Neuronal stem cell (in vitro differentiated cells): ENCODE data around the gene BCKDK.

Source experiments
- DNase-seq: peaks from one replicate; pipeline ENCODE4 v3.0.0-alpha.2; 2013; ENCODE audit warnings: low spot score
- H2AFZ ChIP-seq: one replicate; pipeline ENCODE4 v1.6.1; 2013; ENCODE audit warnings: mild to moderate bottlenecking, low read length, inconsistent platforms
- H2AK5ac ChIP-seq: 2 replicates; pipeline ENCODE4 v1.6.1; 2013; ENCODE audit warnings: low read depth, mild to moderate bottlenecking, inconsistent platforms, low read length, moderate library complexity, mixed read lengths
- H2BK120ac ChIP-seq: 2 replicates; pipeline ENCODE4 v1.6.1; 2013; ENCODE audit warnings: low read depth, mild to moderate bottlenecking, inconsistent platforms, low read length, moderate library complexity, mixed read lengths
- H2BK12ac ChIP-seq: one replicate; pipeline ENCODE4 v1.6.1; 2013; ENCODE audit warnings: low read length, inconsistent platforms
- H2BK15ac ChIP-seq: 2 replicates; pipeline ENCODE4 v1.6.1; 2013; ENCODE audit warnings: mild to moderate bottlenecking, low read length, inconsistent platforms, mixed read lengths
- H2BK5ac ChIP-seq: one replicate; pipeline ENCODE4 v1.6.1; 2013; ENCODE audit warnings: inconsistent platforms, mild to moderate bottlenecking, low read length, moderate library complexity
- H3K14ac ChIP-seq: one replicate; pipeline ENCODE4 v1.6.1; 2013; ENCODE audit warnings: low read length, inconsistent platforms
- H3K18ac ChIP-seq: 2 replicates; pipeline ENCODE4 v1.6.1; 2013; ENCODE audit warnings: low read length, inconsistent platforms
- H3K23ac ChIP-seq: 2 replicates; pipeline ENCODE4 v1.6.1; 2013; ENCODE audit warnings: low read depth, mild to moderate bottlenecking, mixed read lengths, low read length, inconsistent platforms; ENCODE audit not compliant: poor library complexity
- H3K27ac ChIP-seq: replicated peaks from 3 replicates; pipeline ENCODE4 v1.5.1; 2013; ENCODE audit warnings: low read length, inconsistent platforms
- H3K27me3 ChIP-seq, 3 experiments: 2 replicates each; pipeline ENCODE4 v1.6.1; 2013; ENCODE audit warnings: low read length in 3 of 3, mild to moderate bottlenecking in 2 of 3, inconsistent platforms in 1 of 3, low read depth in 1 of 3, mixed read lengths in 1 of 3, moderate library complexity in 1 of 3; ENCODE audit not compliant: control insufficient read depth in 3 of 3, insufficient read depth in 3 of 3
- H3K36me3 ChIP-seq, 2 donors: replicated peaks in 1 of 2; 2 replicates each; pipeline ENCODE4 v1.6.1; 2013; ENCODE audit warnings: low read length in 2 of 2; ENCODE audit not compliant: control insufficient read depth in 2 of 2, insufficient read depth in 2 of 2
- H3K4ac ChIP-seq: 2 replicates; pipeline ENCODE4 v1.6.1; 2013; ENCODE audit warnings: inconsistent platforms, mild to moderate bottlenecking, low read length, moderate library complexity
- H3K4me1 ChIP-seq, 2 donors: 1 replicate in 1 of 2; 2 replicates in 1 of 2; pipeline ENCODE4 v1.6.1; 2013; ENCODE audit warnings: low read length in 2 of 2, low read depth in 1 of 2; ENCODE audit not compliant: control insufficient read depth in 2 of 2, insufficient read depth in 1 of 2
- H3K4me2 ChIP-seq: one replicate; pipeline ENCODE4 v1.6.1; 2013; ENCODE audit warnings: mild to moderate bottlenecking, low read length, inconsistent platforms; ENCODE audit not compliant: insufficient read depth, poor library complexity, severe bottlenecking
- H3K4me3 ChIP-seq, 2 donors: 2 replicates each; pipeline ENCODE4 v1.5.1; 2013; ENCODE audit warnings: low read length in 2 of 2, mild to moderate bottlenecking in 2 of 2, inconsistent platforms in 1 of 2, moderate library complexity in 1 of 2
- H3K79me1 ChIP-seq: one replicate; pipeline ENCODE4 v1.6.1; 2013; ENCODE audit warnings: low read depth, mild to moderate bottlenecking, inconsistent platforms, low read length, moderate library complexity
- H3K9ac ChIP-seq: one replicate; pipeline ENCODE4 v1.6.1; 2013; ENCODE audit warnings: mild to moderate bottlenecking, low read depth, low read length, inconsistent platforms; ENCODE audit not compliant: poor library complexity
- H3K9me3 ChIP-seq, 2 donors: replicated peaks in 1 of 2; 2 replicates each; pipeline versions ENCODE3 to v1.6.1; 2013; ENCODE audit warnings: low read length in 2 of 2, mild to moderate bottlenecking in 2 of 2, inconsistent platforms in 1 of 2, low read depth in 1 of 2, mixed read lengths in 1 of 2, moderate library complexity in 1 of 2; ENCODE audit not compliant: control insufficient read depth in 2 of 2, insufficient read depth in 1 of 2
- H4K8ac ChIP-seq: one replicate; pipeline ENCODE4 v1.6.1; 2013; ENCODE audit warnings: low read depth, mild to moderate bottlenecking, inconsistent platforms, low read length, moderate library complexity
- H4K91ac ChIP-seq: one replicate; pipeline ENCODE4 v1.6.1; 2013; ENCODE audit warnings: low read length, low read depth, mild to moderate bottlenecking, inconsistent platforms; ENCODE audit not compliant: poor library complexity
- WGBS, 2 donors: extraction: QIAGEN DNeasy Blood & Tissue Kit; methylation state at CpG; one replicate each; pipeline ENCODE4 v1.1.7; 2013; ENCODE audit warnings: missing lambda C conversion rate in 2 of 2, mixed read lengths in 1 of 2; ENCODE audit not compliant: insufficient read length in 2 of 2, insufficient replicate concordance in 1 of 2; ENCODE audit errors: extremely low coverage in 2 of 2; 5-methylcytosine and 5-hydroxymethylcytosine counted together

Gene BCKDK

GRCh38 chr16:31090540-31090939, 17.6 kb upstream of the BCKDK start:
- H2BK120ac ChIP-seq = no peak overlapping the region
- no peak overlapping the region for H4K91ac ChIP-seq
- no CpG with 5 or more reads among the region's 2 CpGs for WGBS, 2 donors
- H3K27me3 ChIP-seq = no peaks in the 10 kb centered on the region
- H2AFZ ChIP-seq = no peak overlapping the region
- no peak overlapping the region for H2BK5ac ChIP-seq
- no peak overlapping the region for H3K9ac ChIP-seq
- no peak overlapping the region for H2BK15ac ChIP-seq
- no peak overlapping the region for H3K23ac ChIP-seq
- H3K79me1 ChIP-seq = peaks cover 5% of the 10 kb centered on the region
- no peak overlapping the region for H2BK12ac ChIP-seq
- no peak overlapping the region for H2AK5ac ChIP-seq
- H3K4me2 ChIP-seq = no peak overlapping the region
- no peak overlapping the region for H3K4me3 ChIP-seq
- H3K36me3 ChIP-seq = peaks cover 17 to 24% of the 10 kb centered on the region in 2 donors
- H3K4me1 ChIP-seq = peaks cover 0 to 6% of the 10 kb centered on the region in 2 donors
- H3K18ac ChIP-seq = no peak overlapping the region
- H3K14ac ChIP-seq = no peak overlapping the region
- H4K8ac ChIP-seq = no peak overlapping the region
- DNase-seq = no peak
- H3K27ac ChIP-seq = no peak overlapping the region
- H3K9me3 ChIP-seq = peaks cover 0 to 6% of the 10 kb centered on the region in 2 donors
- H3K4ac ChIP-seq = no peak overlapping the region

- H3K36me3 ChIP-seq = peaks cover 17 to 24% of the 10 kb centered on the region in 2 donors
- H2BK5ac ChIP-seq = peak overlapping the region; percentile 75
- H3K14ac ChIP-seq = no peak overlapping the region
- H3K4me1 ChIP-seq = peaks cover 0 to 6% of the 10 kb centered on the region in 2 donors
- H3K4ac ChIP-seq = no peak overlapping the region
- no peak for DNase-seq
- no peak overlapping the region for H2BK120ac ChIP-seq
- no peak overlapping the region for H2BK15ac ChIP-seq
- WGBS, 2 donors = no CpG with 5 or more reads among the region's 5 CpGs
- no peak overlapping the region for H3K4me2 ChIP-seq
- H2BK12ac ChIP-seq = no peak overlapping the region
- H3K23ac ChIP-seq = no peak overlapping the region
- H2AFZ ChIP-seq = no peak overlapping the region
- peaks cover 0 to 6% of the 10 kb centered on the region in 2 donors for H3K9me3 ChIP-seq
- H4K8ac ChIP-seq = no peak overlapping the region
- H3K9ac ChIP-seq = no peak overlapping the region
- no peak overlapping the region for H3K27ac ChIP-seq
- peaks cover 5% of the 10 kb centered on the region for H3K79me1 ChIP-seq
- no peak overlapping the region for H3K18ac ChIP-seq
- H2AK5ac ChIP-seq = no peak overlapping the region
- H3K4me3 ChIP-seq = no peak overlapping the region
- no peak overlapping the region for H4K91ac ChIP-seq
- H3K27me3 ChIP-seq = no peaks in the 10 kb centered on the region
These were observed 15.9 kb upstream of the BCKDK start for GRCh38 chr16:31092330-31092729.

- Histone ChIP-seq H3K4me3 (peak overlapping the region in 1 of 2 donors; percentile 78), H3K4me2 (peak overlapping the region; percentile 43)
- peak; percentile 33 for DNase-seq
These were observed 15.0 kb upstream of the BCKDK start for GRCh38 chr16:31093132-31093703.

GRCh38 chr16:31094088-31094423, 14.1 kb upstream of the BCKDK start:
- peak overlapping the region; percentile 78 to 87 for H3K4me3 ChIP-seq
- H2AK5ac ChIP-seq = no peak overlapping the region
- H2BK120ac ChIP-seq = no peak overlapping the region
- H3K9me3 ChIP-seq = peaks cover 0 to 6% of the 10 kb centered on the region in 2 donors
- peak overlapping the region; percentile 95 for H3K18ac ChIP-seq
- peak overlapping the region; percentile 60 for H3K23ac ChIP-seq
- H3K4me2 ChIP-seq = peak overlapping the region; percentile 99
- peak overlapping the region; percentile 95 for H2AFZ ChIP-seq
- no peak overlapping the region for H2BK12ac ChIP-seq
- DNase-seq = peak; percentile 20
- no peak overlapping the region for H4K91ac ChIP-seq
- WGBS, 2 donors = no CpG with 5 or more reads among the region's 20 CpGs
- peaks cover 13 to 21% of the 10 kb centered on the region in 2 donors for H3K36me3 ChIP-seq
- H3K4me1 ChIP-seq = peaks cover 0 to 6% of the 10 kb centered on the region in 2 donors
- no peaks in the 10 kb centered on the region for H3K27me3 ChIP-seq
- H4K8ac ChIP-seq = no peak overlapping the region
- peak overlapping the region; percentile 83 for H3K27ac ChIP-seq
- H2BK15ac ChIP-seq = no peak overlapping the region
- no peak overlapping the region for H3K4ac ChIP-seq
- peaks cover 5% of the 10 kb centered on the region for H3K79me1 ChIP-seq
- peak overlapping the region; percentile 98 for H3K9ac ChIP-seq
- peak overlapping the region; percentile 76 for H3K14ac ChIP-seq
- H2BK5ac ChIP-seq = peak overlapping the region; percentile 56

More at GRCh38 chr16:31093132-31093703, 15.0 kb upstream of the BCKDK start:
- Histone ChIP-seq H3K9ac (no peak overlapping the region), H2BK15ac (no peak overlapping the region), H3K4ac (no peak overlapping the region), H2AK5ac (no peak overlapping the region), H2BK120ac (no peak overlapping the region), H4K91ac (no peak overlapping the region), H2BK5ac (peak overlapping the region; percentile 75), H4K8ac (no peak overlapping the region), H3K27ac (no peak overlapping the region), H3K9me3 (peaks cover 0 to 6% of the 10 kb centered on the region in 2 donors), H2AFZ (no peak overlapping the region), H3K36me3 (peaks cover 17 to 24% of the 10 kb centered on the region in 2 donors), H3K23ac (no peak overlapping the region), H2BK12ac (no peak overlapping the region), H3K4me1 (peaks cover 0 to 6% of the 10 kb centered on the region in 2 donors), H3K14ac (no peak overlapping the region), H3K27me3 (no peaks in the 10 kb centered on the region), H3K18ac (no peak overlapping the region), H3K79me1 (peaks cover 5% of the 10 kb centered on the region)
- WGBS, 2 donors = no CpG with 5 or more reads among the region's 17 CpGs
